ENCODE results near the gene ARHGEF17.
A peak's percentile ranks its signal among the peaks of the same experiment; 100 is the strongest.

The ARHGEF17 gene

GRCh38 chr11:73356979-73357860 lies 49.1 kb downstream of the ARHGEF17 start:
- no peak for DNase-seq

- no peak for DNase-seq
These were observed 50.0 kb downstream of the ARHGEF17 start for GRCh38 chr11:73358071-73358470.

- DNase-seq: no peak
These were observed 51.3 kb downstream of the ARHGEF17 start for GRCh38 chr11:73359341-73359740.

- DNase-seq: peak in 4 of 14 donors; percentile 23 to 55 (median 34)
These were observed 52.1 kb downstream of the ARHGEF17 start for GRCh38 chr11:73359930-73360742.

GRCh38 chr11:73360743-73361369 lies 52.8 kb downstream of the ARHGEF17 start:
- no peak for DNase-seq

GRCh38 chr11:73361953-73362776 lies 54.1 kb downstream of the ARHGEF17 start:
- no peak for DNase-seq

- no peak for DNase-seq
These were observed 55.1 kb downstream of the ARHGEF17 start for GRCh38 chr11:73363147-73363546.

GRCh38 chr11:73365352-73366264 lies 57.5 kb downstream of the ARHGEF17 start:
- DNase-seq: peak in 1 of 14 donors; percentile 32

- DNase-seq: no peak
These were observed 58.2 kb downstream of the ARHGEF17 start for GRCh38 chr11:73366265-73366610.

GRCh38 chr11:73366953-73367352 lies 58.9 kb downstream of the ARHGEF17 start:
- DNase-seq: no peak

- no peak for DNase-seq
These were observed 59.5 kb downstream of the ARHGEF17 start for GRCh38 chr11:73367482-73368024.

GRCh38 chr11:73372375-73372993 lies 64.4 kb downstream of the ARHGEF17 start:
- no peak for DNase-seq

GRCh38 chr11:73374151-73374550 lies 66.1 kb downstream of the ARHGEF17 start:
- DNase-seq: no peak

- no peak for DNase-seq
These were observed 67.7 kb downstream of the ARHGEF17 start for GRCh38 chr11:73375830-73376159.

- peak; percentile 8 to 90 (median 74) for DNase-seq
These were observed 68.2 kb downstream of the ARHGEF17 start, which contains the start of gene RELT for GRCh38 chr11:73376160-73376802. TSS of gene RELT (plus strand) at chr11:73376399. CDS start at chr11:73389137, 12,738 bp downstream.

- peak in 11 of 14 donors; percentile 11 to 81 (median 51) for DNase-seq
These were observed 68.9 kb downstream of the ARHGEF17 start for GRCh38 chr11:73376803-73377629.

- peak in 1 of 14 donors; percentile 47 for DNase-seq
These were observed 71.3 kb downstream of the ARHGEF17 start for GRCh38 chr11:73379189-73379880.

- no peak for DNase-seq
These were observed 72.3 kb downstream of the ARHGEF17 start for GRCh38 chr11:73380331-73380730.

Measured in C1 segment of cervical spinal cord (tissue), 14 donors.